DMS114 treated with DMSO at 0.1 percent for 48 hours (cell line): ENCODE measurements around the gene EPHA1.

ENCODE experiments used
- DNase-seq: peaks from one replicate; lab custom pipeline; 2025; ENCODE audit not compliant: unreplicated experiment; lab: John Stamatoyannopoulos, UW

Gene EPHA1

GRCh38 chr7:143352531-143353002 is 56.1 kb downstream of the EPHA1 start:
- DNase-seq, result no peak

GRCh38 chr7:143351574-143351973 is 57.1 kb downstream of the EPHA1 start:
- DNase-seq, result no peak

DNA sequence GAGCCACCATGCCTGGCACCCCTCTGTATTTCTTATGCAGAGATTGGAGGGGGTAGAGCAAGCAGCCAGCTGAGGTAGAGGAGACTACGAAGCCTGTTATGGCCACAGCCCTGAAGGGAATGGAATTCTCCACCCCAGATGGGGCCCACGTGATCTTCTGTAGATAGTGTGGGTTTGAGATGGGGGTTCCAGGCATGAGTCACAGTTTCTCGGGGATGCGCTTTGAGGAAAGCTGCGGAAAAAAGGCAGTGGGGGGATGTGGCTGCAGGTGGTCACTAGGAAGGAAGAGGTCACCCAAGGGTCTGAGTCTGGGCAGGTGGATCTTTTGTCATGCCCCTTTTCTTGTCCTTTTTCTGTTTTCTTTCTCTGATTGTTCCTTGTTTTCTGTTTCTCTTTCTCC is 57.6 kb downstream of the EPHA1 start:
- DNase-seq, result no peak

- DNase-seq, result no peak
Observed at GRCh38 chr7:143347950-143348349, 60.7 kb downstream of the EPHA1 start.

GRCh38 chr7:143346018-143346417 is 62.6 kb downstream of the EPHA1 start:
- no peak for DNase-seq

GRCh38 chr7:143345428-143345900 is 63.2 kb downstream of the EPHA1 start:
- peak; percentile 25 for DNase-seq

GRCh38 chr7:143343596-143343995 is 65.1 kb downstream of the EPHA1 start:
- DNase-seq, result no peak

DNA sequence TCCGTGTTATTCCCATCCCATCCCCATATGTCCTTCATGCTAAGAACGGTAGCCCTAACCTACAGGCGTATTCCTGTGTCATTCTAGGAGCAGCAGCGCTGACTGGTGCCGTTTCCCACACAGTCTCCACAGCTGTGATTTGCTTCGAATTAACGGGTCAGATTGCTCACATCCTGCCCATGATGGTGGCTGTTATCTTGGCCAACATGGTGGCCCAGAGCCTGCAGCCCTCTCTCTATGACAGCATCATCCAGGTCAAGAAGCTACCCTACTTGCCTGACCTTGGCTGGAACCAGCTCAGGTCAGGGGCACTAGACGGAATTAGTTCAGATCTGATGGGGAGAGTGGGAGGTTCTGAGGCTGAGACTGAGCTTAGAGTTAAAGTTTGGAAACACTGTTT is 66.8 kb downstream of the EPHA1 start:
- DNase-seq, result no peak
